Neural progenitor cell (in vitro differentiated cells): Measurements from ENCODE around the gene NTN3. TPM values are rescaled to one million over a fixed set of nuclear protein-coding genes. Genes with fewer than 3 reads are reported as not detected.

Source experiments
- DNase-seq: peaks from one replicate; pipeline ENCODE4 v3.0.0-alpha.2; 2016; ENCODE audit warnings: low spot score
- H2AFZ ChIP-seq: fragments of 200-600 bp; sonication (generic); replicated peaks from 2 replicates; pipeline ENCODE4 v1.6.1; 2016; ENCODE audit warnings: antibody characterized with exemption
- H3F3A ChIP-seq: fragments of 200-600 bp; sonication (generic); 2 replicates; pipeline ENCODE4 v1.6.1; 2016; ENCODE audit warnings: antibody characterized with exemption, low read depth
- H3K27ac ChIP-seq: fragments of 200-600 bp; sonication (generic); 2 replicates; pipeline ENCODE4 v1.5.1; 2016; ENCODE audit warnings: mild to moderate bottlenecking
- H3K27me3 ChIP-seq: fragments of 200-600 bp; sonication (generic); 2 replicates; pipeline ENCODE4 v1.6.1; 2016; ENCODE audit warnings: mild to moderate bottlenecking, moderate library complexity
- H3K36me3 ChIP-seq: fragments of 200-600 bp; sonication (generic); 2 replicates; pipeline ENCODE4 v1.5.1; 2016
- H3K4me1 ChIP-seq: fragments of 200-600 bp; sonication (generic); 2 replicates; pipeline ENCODE4 v1.6.1; 2016; ENCODE audit warnings: mixed run types
- H3K4me2 ChIP-seq: fragments of 200-600 bp; sonication (generic); 2 replicates; pipeline ENCODE4 v1.6.1; 2016
- H3K4me3 ChIP-seq: fragments of 200-600 bp; sonication (generic); 2 replicates; pipeline ENCODE4 v1.5.1; 2016
- H3K79me2 ChIP-seq: fragments of 200-600 bp; sonication (generic); 2 replicates; pipeline ENCODE4 v1.6.1; 2016; ENCODE audit warnings: low read depth
- H3K9ac ChIP-seq: fragments of 200-600 bp; sonication (generic); 2 replicates; pipeline ENCODE4 v1.6.1; 2016
- H3K9me3 ChIP-seq: fragments of 200-600 bp; sonication (generic); 2 replicates; pipeline ENCODE4 v1.5.1; 2016; ENCODE audit warnings: low read depth
- H4K20me1 ChIP-seq: fragments of 200-600 bp; sonication (generic); 2 replicates; pipeline ENCODE4 v1.6.1; 2016; ENCODE audit warnings: low read depth
- H3K27ac Mint-ChIP-seq: 3 replicates; pipeline ENCODE4 v1.8.0; 2021; ENCODE audit warnings: mixed read lengths
- H3K27me3 Mint-ChIP-seq: 2 replicates; pipeline ENCODE4 v1.8.0; 2022; ENCODE audit warnings: low read depth, mild to moderate bottlenecking, inconsistent platforms, moderate library complexity, mixed read lengths; ENCODE audit not compliant: insufficient read depth
- H3K36me3 Mint-ChIP-seq: 3 replicates; pipeline ENCODE4 v1.8.0; 2021; ENCODE audit warnings: mixed read lengths
- H3K4me1 Mint-ChIP-seq: 3 replicates; pipeline ENCODE4 v1.8.0; 2021; ENCODE audit warnings: mixed read lengths
- H3K4me3 Mint-ChIP-seq: 3 replicates; pipeline ENCODE4 v1.8.0; 2021; ENCODE audit warnings: mild to moderate bottlenecking, moderate library complexity, mixed read lengths
- H3K9me3 Mint-ChIP-seq: 3 replicates; pipeline ENCODE4 v1.8.0; 2020; ENCODE audit warnings: mixed read lengths
- CTCF ChIP-seq: fragments of 200-600 bp; sonication (generic); IDR thresholded peaks from 2 replicates; pipeline ENCODE4 v1.5.1; 2017; ENCODE audit warnings: antibody characterized with exemption, mild to moderate bottlenecking
- EZH2 ChIP-seq: fragments of 200-600 bp; sonication (generic); IDR thresholded peaks from 2 replicates; pipeline ENCODE4 v1.6.1; 2017; ENCODE audit warnings: antibody characterized with exemption, mild to moderate bottlenecking, moderate library complexity
- EZH2phosphoT487 ChIP-seq: fragments of 200-600 bp; sonication (generic); IDR thresholded peaks from 2 replicates; pipeline ENCODE4 v1.6.1; 2017; ENCODE audit warnings: antibody characterized with exemption
- total RNA-seq: library from RNA; depleted of rRNA; stranded (reverse); fragments of >200 nt; gene quantifications from 2 replicates; pipeline ENCODE4 v1.2.3, GENCODE V29; 2015; ENCODE audit warnings: low replicate concordance

Gene NTN3
- total RNA-seq, 1 donor from 2014 or later: 3.6 TPM

DNA sequence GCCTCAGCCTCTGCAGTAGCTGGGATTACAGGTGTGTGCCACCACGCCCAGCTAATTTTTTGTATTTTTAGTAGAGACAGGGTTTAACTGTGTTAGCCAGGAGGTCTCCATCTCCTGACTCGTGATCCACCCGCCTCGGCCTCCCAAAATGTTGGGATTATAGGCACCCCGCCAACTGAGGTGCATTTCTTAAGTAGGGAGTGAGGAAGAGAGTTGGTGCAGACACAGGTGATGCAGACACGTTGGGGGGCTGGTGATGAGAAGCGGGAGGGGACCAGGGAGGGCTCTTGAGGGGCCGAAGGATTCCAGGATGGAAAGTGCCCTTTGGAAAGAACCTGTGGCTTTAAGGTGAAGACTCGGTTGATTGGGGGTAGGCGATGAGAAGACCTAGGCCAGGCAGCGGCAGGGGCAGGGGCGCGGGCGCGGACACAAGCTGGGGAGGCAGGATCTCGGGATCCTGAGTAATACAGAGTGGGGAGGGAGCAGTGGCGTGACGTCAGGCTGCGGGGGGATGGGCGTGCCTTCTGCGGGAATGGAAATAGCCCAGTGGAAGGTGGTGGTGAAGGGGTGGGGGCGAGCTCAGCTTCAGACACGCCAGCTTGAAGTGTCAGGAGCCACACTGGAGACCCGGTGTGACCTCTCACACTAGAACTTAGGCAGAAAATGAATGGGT, 40.2 kb downstream of the NTN3 start:
- Histone ChIP-seq H3K4me1 (peaks cover 29% of the 10 kb centered on the region), H3K9ac (no peak overlapping the region), H3K4me2 (peak overlapping the region; percentile 21), H4K20me1 (peaks cover 20% of the 10 kb centered on the region), H3K4me3 (no peak overlapping the region), H3F3A (peaks cover 14% of the 10 kb centered on the region), H3K79me2 (peaks cover 25% of the 10 kb centered on the region), H2AFZ (no peak overlapping the region), H3K9me3 (no peaks in the 10 kb centered on the region), H3K27me3 (no peaks in the 10 kb centered on the region), H3K27ac (no peak overlapping the region), H3K36me3 (no peaks in the 10 kb centered on the region)
- Mint-ChIP-seq H3K36me3 (no peaks in the 10 kb centered on the region), H3K4me3 (peak overlapping the region; percentile 19), H3K27me3 (peaks cover 15% of the 10 kb centered on the region), H3K27ac (peak overlapping the region; percentile 23), H3K9me3 (no peaks in the 10 kb centered on the region), H3K4me1 (peaks cover 38% of the 10 kb centered on the region)
- peak; percentile 40 for DNase-seq
- no peak for TF ChIP-seq CTCF
- TF ChIP-seq EZH2phosphoT487: no peak
- TF ChIP-seq EZH2: no peak

- Histone ChIP-seq H3K9me3 (no peaks in the 10 kb centered on the region), H3F3A (peaks cover 14% of the 10 kb centered on the region), H3K36me3 (no peaks in the 10 kb centered on the region), H3K27ac (no peak overlapping the region), H2AFZ (no peak overlapping the region), H3K4me1 (peaks cover 29% of the 10 kb centered on the region), H3K4me3 (no peak overlapping the region), H3K4me2 (peak overlapping the region; percentile 99), H4K20me1 (peaks cover 29% of the 10 kb centered on the region), H3K9ac (no peak overlapping the region), H3K27me3 (no peaks in the 10 kb centered on the region), H3K79me2 (peaks cover 34% of the 10 kb centered on the region)
- peak overlapping the region; percentile 93 for H3K27ac Mint-ChIP-seq
- no peak for DNase-seq
- TF ChIP-seq EZH2phosphoT487 (no peak), CTCF (no peak), EZH2 (no peak)
- no peaks in the 10 kb centered on the region for H3K9me3 Mint-ChIP-seq
- peaks cover 47% of the 10 kb centered on the region for H3K4me1 Mint-ChIP-seq
- H3K4me3 Mint-ChIP-seq: peak overlapping the region; percentile 89
- H3K36me3 Mint-ChIP-seq: no peaks in the 10 kb centered on the region
- H3K27me3 Mint-ChIP-seq: peaks cover 17% of the 10 kb centered on the region
These were observed 41.1 kb downstream of the NTN3 start for GRCh38 chr16:2511996-2512734.

GRCh38 chr16:2512735-2513404, 41.8 kb downstream of the NTN3 start:
- Mint-ChIP-seq H3K4me1 (peaks cover 51% of the 10 kb centered on the region), H3K27me3 (peaks cover 17% of the 10 kb centered on the region), H3K4me3 (peak overlapping the region; percentile 89), H3K27ac (peak overlapping the region; percentile 93), H3K9me3 (no peaks in the 10 kb centered on the region), H3K36me3 (no peaks in the 10 kb centered on the region)
- peak; percentile 67 for DNase-seq
- peaks cover 14% of the 10 kb centered on the region for H3F3A ChIP-seq
- H3K36me3 ChIP-seq: no peaks in the 10 kb centered on the region
- H3K79me2 ChIP-seq: peaks cover 41% of the 10 kb centered on the region
- peak overlapping the region; percentile 98 for H3K9ac ChIP-seq
- H3K27me3 ChIP-seq: no peaks in the 10 kb centered on the region
- TF ChIP-seq EZH2 (no peak), CTCF (peak; percentile 48)
- peak overlapping the region; percentile 99 for H3K4me3 ChIP-seq
- peaks cover 29% of the 10 kb centered on the region for H3K4me1 ChIP-seq
- peak overlapping the region; percentile 43 for H2AFZ ChIP-seq
- H3K27ac ChIP-seq: peak overlapping the region; percentile 100
- no peaks in the 10 kb centered on the region for H3K9me3 ChIP-seq
- H3K4me2 ChIP-seq: peak overlapping the region; percentile 99
- peaks cover 37% of the 10 kb centered on the region for H4K20me1 ChIP-seq
